Psoas muscle (tissue), 8 donors: ENCODE data around the gene MTMR2. TPM values are rescaled to one million over a fixed set of nuclear protein-coding genes. Genes with fewer than 3 reads are reported as not detected.

ENCODE experiments used
- ATAC-seq, 4 donors: fragments of 200-7000 bp; cut with Tn5 transposase; one replicate each; pipeline ENCODE4 v1.9.1; 2020; ENCODE audit warnings: moderate library complexity in 3 of 4, mild to moderate bottlenecking in 2 of 4
- DNase-seq, 2 donors: peaks; one replicate each; pipeline ENCODE4 v3.0.0-alpha.2; 2020
- H3K27ac ChIP-seq: fragments of 200-600 bp; one replicate; pipeline ENCODE4 v1.8.0; 2022
- H3K27me3 ChIP-seq, 3 donors: fragments of 200-600 bp in 1 of 3; one replicate each; pipeline versions ENCODE4 v1.6.1 to v1.8.0; 2013 to 2022; ENCODE audit warnings: low read length in 2 of 3, mild to moderate bottlenecking in 2 of 3, moderate library complexity in 1 of 3; ENCODE audit not compliant: insufficient read depth in 3 of 3
- H3K36me3 ChIP-seq, 2 donors: fragments of 200-600 bp in 1 of 2; one replicate each; pipeline versions ENCODE4 v1.6.1 to v1.8.0; 2013 to 2022; ENCODE audit warnings: low read depth in 1 of 2, mild to moderate bottlenecking in 1 of 2, moderate library complexity in 1 of 2; ENCODE audit not compliant: insufficient read depth in 1 of 2
- H3K4me1 ChIP-seq: fragments of 200-600 bp; one replicate; pipeline ENCODE4 v1.8.0; 2022
- H3K4me3 ChIP-seq: fragments of 200-600 bp; one replicate; pipeline ENCODE4 v1.8.0; 2022; ENCODE audit warnings: mild to moderate bottlenecking
- H3K9me3 ChIP-seq: fragments of 200-600 bp; one replicate; pipeline ENCODE4 v1.8.0; 2022
- WGBS, 3 donors: extraction: QIAGEN DNeasy Blood & Tissue Kit; methylation state at CpG; one replicate each; pipeline versions ENCODE4 v1.1.6 to v1.1.7; 2013; 5-methylcytosine and 5-hydroxymethylcytosine counted together
- intact Hi-C, 2 donors: fragments of 100-400 bp; cut with DNase I; formaldehyde crosslinking; loops; one replicate each; pipeline versions ENCODE4 v1.11.0 to v1.14.2; 2022
- polyA plus RNA-seq, 3 donors: library from polyadenylated mRNA; stranded (reverse); fragments of 200-250 nt; gene quantifications; one replicate each; pipeline ENCODE4 v1.2.3, GENCODE V29; 2013
- total RNA-seq, 4 donors: library from RNA; stranded (reverse); fragmentation: NEBNext Ultra II Directional in 2 of 4; extraction: Animal tissue kit (Norgen Biotek cat#: 25700) in 2 of 4; gene quantifications; one replicate each; pipeline versions ENCODE4 v1.2.1 to v1.2.4, GENCODE V29; 2021 to 2023
- TF ChIP-seq, protein P1 (sequence below): fragments of 200-600 bp; IDR thresholded peaks from one replicate; pipeline ENCODE4 v1.8.0; 2022; ENCODE audit warnings: antibody characterized with exemption
- donor health status: healthy with polysubstance abuse.
- donor health status: DM: no; HTN: no; CAD: no; lungs with moderate emphysema.
- donor health status: Bipolar disorder and iron deficiency.
- donor health status: healthy.
- donor health status: DM: yes; HTN: yes; CAD: no.
- donor health status: DM: no; HTN: no; CAD: no.
- donor health status: DM: no; HTN: no; CAD: no.
- donor health status: DM: yes; HTN: yes; CAD: no.

MTMR2 gene
- total and polyA plus RNA-seq, 7 donors: 5.4 to 9.9 (median 7.7) TPM

DNA sequence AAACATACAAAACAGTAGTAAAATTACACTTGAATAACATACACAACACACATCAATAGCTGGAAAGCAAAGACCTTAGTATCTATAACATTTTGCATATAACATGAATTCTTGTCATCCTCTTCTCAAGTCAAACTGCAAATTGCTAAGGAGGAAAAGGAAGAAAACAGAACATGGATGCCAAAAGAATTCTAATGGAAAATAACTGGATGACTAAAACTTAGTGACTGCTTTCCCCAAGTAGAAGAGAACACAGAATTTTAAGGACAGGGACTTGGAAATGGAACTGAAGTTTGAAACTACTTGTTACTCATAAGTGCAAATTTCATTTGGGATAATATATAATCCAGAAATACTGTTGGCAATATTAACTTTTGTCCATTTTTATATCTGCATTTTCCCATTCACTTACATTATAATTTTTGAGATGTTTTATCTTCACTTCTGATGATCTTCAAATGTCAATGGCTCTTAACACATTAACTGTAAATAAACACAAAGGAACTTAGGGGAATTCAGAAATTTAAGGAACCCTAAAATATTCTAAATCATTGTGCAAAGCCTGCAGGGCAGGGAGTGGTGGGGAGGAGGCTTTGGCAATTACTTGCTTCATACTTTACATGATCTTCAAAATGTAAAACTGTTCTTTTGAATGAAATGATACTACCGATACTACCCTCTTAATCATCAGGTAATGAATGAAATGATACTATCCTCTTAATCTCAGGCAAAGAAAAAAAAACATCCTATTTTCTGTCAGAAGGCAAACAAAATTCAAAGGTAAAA lies 9.9 kb downstream of the MTMR2 start:
- H3K27ac ChIP-seq: no peak overlapping the region
- peaks cover 28% of the 10 kb centered on the region for H3K4me1 ChIP-seq
- DNase-seq (no peak), ATAC-seq (no peak)
- no peaks in the 10 kb centered on the region for H3K27me3 ChIP-seq
- H3K36me3 ChIP-seq: no peaks in the 10 kb centered on the region
- TF ChIP-seq, protein P1, sequence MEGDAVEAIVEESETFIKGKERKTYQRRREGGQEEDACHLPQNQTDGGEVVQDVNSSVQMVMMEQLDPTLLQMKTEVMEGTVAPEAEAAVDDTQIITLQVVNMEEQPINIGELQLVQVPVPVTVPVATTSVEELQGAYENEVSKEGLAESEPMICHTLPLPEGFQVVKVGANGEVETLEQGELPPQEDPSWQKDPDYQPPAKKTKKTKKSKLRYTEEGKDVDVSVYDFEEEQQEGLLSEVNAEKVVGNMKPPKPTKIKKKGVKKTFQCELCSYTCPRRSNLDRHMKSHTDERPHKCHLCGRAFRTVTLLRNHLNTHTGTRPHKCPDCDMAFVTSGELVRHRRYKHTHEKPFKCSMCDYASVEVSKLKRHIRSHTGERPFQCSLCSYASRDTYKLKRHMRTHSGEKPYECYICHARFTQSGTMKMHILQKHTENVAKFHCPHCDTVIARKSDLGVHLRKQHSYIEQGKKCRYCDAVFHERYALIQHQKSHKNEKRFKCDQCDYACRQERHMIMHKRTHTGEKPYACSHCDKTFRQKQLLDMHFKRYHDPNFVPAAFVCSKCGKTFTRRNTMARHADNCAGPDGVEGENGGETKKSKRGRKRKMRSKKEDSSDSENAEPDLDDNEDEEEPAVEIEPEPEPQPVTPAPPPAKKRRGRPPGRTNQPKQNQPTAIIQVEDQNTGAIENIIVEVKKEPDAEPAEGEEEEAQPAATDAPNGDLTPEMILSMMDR: no peak
- 95 to 100% (median 95%) methylated on average over 1 of the region's 1 CpG for WGBS, 3 donors
- no peaks in the 10 kb centered on the region for H3K9me3 ChIP-seq
- intact Hi-C loops: no loop called here
- H3K4me3 ChIP-seq: no peak overlapping the region

DNA sequence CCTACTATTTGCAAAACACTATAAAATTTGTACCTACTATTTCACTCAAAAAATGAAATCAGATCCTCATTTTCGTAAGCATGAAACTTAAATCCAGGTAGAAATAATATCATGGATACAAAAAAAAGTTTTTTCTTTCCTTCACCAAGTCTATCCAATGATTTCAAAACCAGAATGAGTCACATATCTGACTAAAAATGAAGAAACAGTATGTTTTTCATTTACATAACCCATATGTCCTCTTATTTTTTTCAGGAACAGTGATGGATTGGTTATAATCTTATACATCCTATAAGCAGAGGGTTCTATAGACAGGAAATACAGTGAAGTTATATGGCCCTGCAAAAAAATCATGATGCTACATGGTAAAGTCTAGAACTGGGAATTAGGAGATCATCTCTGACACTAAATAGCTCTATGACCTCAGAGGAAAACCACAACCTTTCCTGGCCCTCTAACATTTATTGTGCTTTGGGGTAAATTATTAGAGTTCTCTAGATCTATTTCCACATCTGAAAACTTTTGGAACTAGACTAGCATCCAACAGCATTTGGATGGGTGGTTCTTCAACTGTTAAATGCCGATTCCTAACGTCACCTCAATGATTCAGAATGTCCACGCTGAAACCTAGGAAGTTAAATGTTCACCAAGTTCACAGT lies 10.9 kb downstream of the MTMR2 start:
- no peaks in the 10 kb centered on the region for H3K36me3 ChIP-seq

DNA sequence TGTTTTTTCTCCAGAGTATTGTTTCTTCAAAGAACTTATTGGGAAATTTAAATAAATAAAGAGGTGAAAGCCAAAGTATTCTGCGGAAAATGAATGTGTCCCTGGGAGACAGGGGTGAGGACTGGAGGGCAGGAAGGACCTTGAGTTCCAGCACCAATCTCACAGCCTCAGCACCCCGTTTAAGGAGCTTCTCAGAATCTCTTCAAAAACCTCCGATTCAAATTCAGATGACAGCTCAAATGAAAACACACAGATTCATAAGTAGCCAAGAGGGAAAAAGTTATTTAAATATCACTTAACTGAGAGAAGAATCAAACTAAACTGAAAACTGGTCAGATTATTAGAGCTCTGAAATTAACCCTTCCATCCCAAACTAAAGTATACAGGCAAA lies 12.5 kb downstream of the MTMR2 start:
- ATAC-seq (no peak), DNase-seq (no peak)
- H3K9me3 ChIP-seq: no peaks in the 10 kb centered on the region
- 61 to 68% (median 65%) methylated on average over 3 of the region's 3 CpGs for WGBS, 3 donors
- no peaks in the 10 kb centered on the region for H3K27me3 ChIP-seq
- intact Hi-C loops: no loop called here
- H3K4me1 ChIP-seq: peaks cover 19% of the 10 kb centered on the region
- TF ChIP-seq, protein P1: no peak
- no peak overlapping the region for H3K4me3 ChIP-seq
- H3K36me3 ChIP-seq: no peaks in the 10 kb centered on the region
- H3K27ac ChIP-seq: no peak overlapping the region

More for the DNA sequence above, 10.9 kb downstream of the MTMR2 start:
- no peak overlapping the region for H3K27ac ChIP-seq
- DNase-seq: no peak
- no peaks in the 10 kb centered on the region for H3K27me3 ChIP-seq
- intact Hi-C loops: no loop called here
- peaks cover 27% of the 10 kb centered on the region for H3K4me1 ChIP-seq
- ATAC-seq: no peak
- TF ChIP-seq, protein P1: no peak
- H3K4me3 ChIP-seq: no peak overlapping the region
- H3K9me3 ChIP-seq: no peaks in the 10 kb centered on the region
- WGBS, 3 donors: 91 to 93% (median 92%) methylated on average over 4 of the region's 4 CpGs

DNA sequence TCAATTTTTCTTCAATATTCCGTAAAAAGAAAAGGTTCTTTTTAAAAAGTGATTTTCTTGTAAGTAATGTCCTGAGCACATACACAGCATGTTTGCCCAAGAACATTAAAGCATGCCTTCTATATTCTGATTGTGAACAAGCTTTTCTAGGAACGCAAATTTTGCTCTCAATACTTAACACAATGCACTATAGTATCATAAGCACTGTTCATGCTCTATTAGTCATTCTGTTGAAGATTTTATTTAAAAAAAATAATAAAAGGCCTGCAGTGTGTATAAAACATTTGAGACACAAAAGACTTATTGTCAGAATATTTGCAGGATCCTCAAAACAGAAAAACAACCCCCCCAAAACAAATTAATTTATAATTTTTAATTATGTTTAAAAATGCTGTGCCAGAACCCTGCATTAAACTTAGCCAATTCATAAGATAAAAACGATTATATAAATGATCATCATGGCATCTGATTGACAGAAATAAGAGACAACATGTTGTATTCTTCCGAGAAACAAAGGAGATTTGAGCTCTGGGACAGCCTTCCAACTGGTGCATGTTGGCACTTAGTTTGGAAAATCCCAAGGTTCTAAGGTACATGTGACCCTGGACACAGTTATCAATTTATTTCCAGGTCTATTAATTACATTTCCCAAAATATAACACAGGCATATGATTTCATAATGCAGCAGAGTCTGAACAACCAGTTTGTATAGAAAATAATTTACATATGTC lies 13.1 kb downstream of the MTMR2 start:
- H3K36me3 ChIP-seq: no peaks in the 10 kb centered on the region
- intact Hi-C loops: no loop called here
- WGBS, 3 donors: 71 to 79% (median 73%) methylated on average over 4 of the region's 4 CpGs
- peaks cover 19% of the 10 kb centered on the region for H3K4me1 ChIP-seq
- DNase-seq (no peak), ATAC-seq (no peak)
- H3K27ac ChIP-seq: no peak overlapping the region
- TF ChIP-seq, protein P1: no peak
- no peaks in the 10 kb centered on the region for H3K9me3 ChIP-seq
- H3K4me3 ChIP-seq: no peak overlapping the region
- H3K27me3 ChIP-seq: no peaks in the 10 kb centered on the region
